Measurements from ENCODE around the gene PIEZO2. TPM values are rescaled to one million over a fixed set of nuclear protein-coding genes. Genes with fewer than 3 reads are reported as not detected.

The PIEZO2 gene
- total RNA-seq, 1 donor from 2014 or later = 100.0 TPM

- no peak for DNase-seq (ENCODE audit: extremely low read depth, low read depth, low spot score)
Observed at GRCh38 chr18:10907749-10908148, 241.6 kb downstream of the PIEZO2 start.

GRCh38 chr18:10901329-10901728 lies 248.0 kb downstream of the PIEZO2 start:
- no peak for DNase-seq (ENCODE audit: extremely low read depth, low read depth, low spot score)

DNA sequence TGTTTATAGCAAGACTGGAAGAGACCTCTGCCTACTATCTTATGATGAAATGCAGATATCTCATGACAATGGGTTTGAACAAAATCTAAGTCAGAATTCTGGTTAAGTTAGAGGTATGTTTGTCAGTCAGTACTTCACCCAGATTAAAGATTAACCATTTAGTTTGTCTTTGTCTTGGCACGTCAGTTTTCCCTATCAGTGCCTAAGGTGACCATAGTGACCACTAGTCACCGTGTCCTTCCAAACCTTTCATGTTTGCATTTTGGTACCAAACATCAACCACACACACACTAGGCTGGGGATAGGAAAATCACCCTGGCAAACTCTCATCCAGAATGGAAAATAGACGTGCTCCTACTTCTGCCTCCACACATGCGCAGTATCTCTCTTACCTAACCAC lies 248.9 kb downstream of the PIEZO2 start:
- DNase-seq (ENCODE audit: extremely low read depth, low read depth, low spot score) = no peak

- DNase-seq (ENCODE audit: extremely low read depth, low read depth, low spot score) = no peak
Observed at GRCh38 chr18:10899481-10899880, 249.9 kb downstream of the PIEZO2 start.

GRCh38 chr18:10898417-10898974 lies 250.9 kb downstream of the PIEZO2 start:
- no peak for DNase-seq (ENCODE audit: extremely low read depth, low read depth, low spot score)

DNA sequence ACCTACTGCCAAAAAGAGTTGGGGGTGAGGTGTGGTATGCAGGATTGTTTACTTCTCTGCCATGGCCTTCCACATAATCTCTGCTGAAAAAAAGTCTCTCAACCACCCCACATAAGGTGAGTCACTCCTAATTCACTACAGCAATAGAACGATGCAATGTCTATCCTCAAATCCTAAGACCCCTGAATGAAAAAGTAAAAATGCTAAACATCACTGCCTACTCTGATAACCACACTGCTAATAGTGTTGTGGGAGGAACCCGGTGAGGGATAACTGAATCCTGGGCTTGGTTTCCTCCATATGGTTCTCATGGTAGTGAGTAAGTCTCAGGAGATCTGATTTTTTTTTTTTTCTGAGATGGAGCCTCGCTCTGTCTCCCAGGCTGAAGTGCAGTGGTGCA lies 252.5 kb downstream of the PIEZO2 start:
- DNase-seq (ENCODE audit: extremely low read depth, low read depth, low spot score) = no peak

DNA sequence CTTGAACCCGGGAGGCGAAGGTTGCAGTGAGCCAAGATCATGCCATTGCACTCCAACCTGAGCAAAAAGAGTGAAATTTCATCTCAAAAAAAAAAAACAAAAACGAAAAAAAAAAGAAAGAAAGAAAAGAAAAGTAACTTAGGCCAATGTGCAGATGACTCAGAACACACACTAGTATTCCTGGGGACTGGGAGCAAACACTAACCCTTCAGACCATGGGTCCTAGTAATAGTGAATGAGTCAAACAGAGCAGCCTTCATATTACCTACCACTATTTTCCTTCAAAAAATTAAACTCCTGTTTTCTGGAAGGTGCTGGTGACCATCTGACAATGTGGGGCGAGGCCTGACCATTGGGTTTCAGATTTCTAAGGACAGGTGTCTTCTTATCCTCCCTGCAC lies 253.4 kb downstream of the PIEZO2 start:
- DNase-seq (ENCODE audit: extremely low read depth, low read depth, low spot score) = no peak

DNA sequence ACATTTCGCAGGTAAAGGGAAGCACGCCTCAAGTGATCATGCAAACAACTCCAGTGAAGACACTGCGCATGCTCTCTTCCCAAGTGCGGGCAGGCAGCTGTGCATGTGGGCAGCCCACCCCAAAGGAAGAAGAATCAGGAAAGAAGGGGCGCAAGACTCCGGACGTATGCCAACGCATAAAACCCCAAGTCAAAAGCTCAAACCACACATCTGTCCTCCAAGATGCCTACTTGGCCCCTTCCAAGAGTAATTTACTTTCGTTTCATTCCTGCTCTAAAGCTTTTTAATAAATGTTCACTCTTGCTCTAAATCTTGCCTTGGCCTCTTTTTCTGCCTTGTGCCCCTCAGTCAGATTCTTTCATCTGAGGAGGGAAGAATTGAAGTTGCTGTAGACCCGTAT lies 254.9 kb downstream of the PIEZO2 start:
- DNase-seq (ENCODE audit: extremely low read depth, low read depth, low spot score) = no peak

DNA sequence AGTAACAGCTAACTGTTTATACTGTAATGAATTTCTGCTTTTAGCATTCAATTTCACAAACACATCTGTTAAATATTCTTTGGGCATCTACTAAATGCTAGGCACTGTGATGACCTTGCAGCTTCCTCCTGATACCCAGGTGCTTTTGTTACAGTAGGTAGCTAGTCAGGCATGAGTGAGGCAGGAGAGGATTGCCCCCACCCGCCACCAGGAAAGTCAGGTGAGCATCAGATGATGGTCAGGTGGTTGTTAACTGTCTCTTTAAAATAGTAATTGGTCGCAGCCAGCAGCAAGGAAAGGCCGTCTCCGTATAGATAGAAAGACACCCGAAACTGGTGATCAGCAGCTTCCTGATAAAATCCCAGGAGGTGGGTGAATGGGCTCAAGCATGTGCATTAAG lies 255.6 kb downstream of the PIEZO2 start:
- DNase-seq (ENCODE audit: extremely low read depth, low read depth, low spot score) = no peak

DNA sequence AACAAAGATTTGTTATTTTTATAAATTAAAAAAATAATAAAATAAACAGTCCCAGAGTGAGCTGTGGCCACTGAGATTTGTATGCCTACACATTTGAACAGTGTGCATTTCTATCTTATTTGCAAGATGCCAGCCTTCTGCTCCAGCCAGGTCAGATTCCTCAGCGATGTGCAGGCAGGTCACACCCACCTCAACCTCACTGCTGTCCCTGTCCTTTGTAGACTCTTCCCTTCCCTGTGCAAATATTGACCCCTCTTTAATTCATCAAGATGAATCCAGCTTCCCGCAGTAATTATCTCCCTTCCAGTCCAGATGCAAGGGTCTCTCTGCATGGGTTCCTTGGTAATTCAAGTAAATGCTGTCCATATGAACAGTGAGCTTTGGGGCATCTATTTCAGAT lies 256.2 kb downstream of the PIEZO2 start:
- DNase-seq (ENCODE audit: extremely low read depth, low read depth, low spot score) = no peak

GRCh38 chr18:10892786-10893185 lies 256.6 kb downstream of the PIEZO2 start:
- DNase-seq (ENCODE audit: extremely low read depth, low read depth, low spot score) = no peak

- DNase-seq (ENCODE audit: extremely low read depth, low read depth, low spot score) = no peak
Observed at GRCh38 chr18:10890022-10890421, 259.3 kb downstream of the PIEZO2 start.

DNA sequence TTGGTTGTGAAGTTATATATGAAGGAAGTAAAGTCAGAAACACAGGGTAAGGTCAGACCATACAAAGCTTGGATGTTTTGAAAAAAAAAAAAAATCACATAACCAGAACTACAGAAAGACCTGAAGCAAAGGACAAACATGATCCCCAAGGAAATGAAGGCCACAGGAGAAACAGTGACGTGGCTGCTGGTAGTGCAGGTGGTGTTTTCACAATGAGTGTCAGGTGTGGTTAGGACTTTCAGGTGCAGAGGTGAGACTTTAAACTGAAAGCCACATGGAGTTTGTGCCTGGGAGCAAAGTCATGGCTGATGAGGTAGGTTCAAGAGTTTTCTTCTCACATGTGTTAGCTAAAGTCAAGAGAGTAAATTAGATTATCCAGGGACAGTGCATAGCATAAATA lies 270.7 kb downstream of the PIEZO2 start:
- DNase-seq (ENCODE audit: extremely low read depth, low read depth, low spot score) = no peak

DNA sequence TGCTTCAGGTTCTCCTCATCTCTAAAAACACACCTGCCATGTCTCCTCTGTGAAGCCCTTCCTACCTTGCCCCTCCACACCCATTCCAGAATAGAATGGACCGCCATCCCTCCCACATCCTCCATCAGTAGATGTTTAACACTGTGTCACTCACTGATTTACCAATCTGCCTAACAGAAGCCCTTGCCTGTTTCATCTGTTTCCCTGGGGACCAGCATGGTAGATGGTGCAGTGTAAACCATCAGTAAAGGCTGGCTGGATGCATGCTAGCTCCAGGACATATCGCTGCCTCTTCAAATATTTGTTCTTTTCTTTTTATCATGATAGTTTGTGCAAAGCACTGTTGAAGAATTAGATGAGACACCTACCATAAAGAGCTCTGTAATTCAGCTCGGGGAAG lies 271.4 kb downstream of the PIEZO2 start:
- no peak for DNase-seq (ENCODE audit: extremely low read depth, low read depth, low spot score)

- no peak for DNase-seq (ENCODE audit: extremely low read depth, low read depth, low spot score)
Observed at GRCh38 chr18:10875811-10876210, 273.6 kb downstream of the PIEZO2 start.

- DNase-seq (ENCODE audit: extremely low read depth, low read depth, low spot score) = no peak
Observed at GRCh38 chr18:10872304-10872703, 277.1 kb downstream of the PIEZO2 start.

DNA sequence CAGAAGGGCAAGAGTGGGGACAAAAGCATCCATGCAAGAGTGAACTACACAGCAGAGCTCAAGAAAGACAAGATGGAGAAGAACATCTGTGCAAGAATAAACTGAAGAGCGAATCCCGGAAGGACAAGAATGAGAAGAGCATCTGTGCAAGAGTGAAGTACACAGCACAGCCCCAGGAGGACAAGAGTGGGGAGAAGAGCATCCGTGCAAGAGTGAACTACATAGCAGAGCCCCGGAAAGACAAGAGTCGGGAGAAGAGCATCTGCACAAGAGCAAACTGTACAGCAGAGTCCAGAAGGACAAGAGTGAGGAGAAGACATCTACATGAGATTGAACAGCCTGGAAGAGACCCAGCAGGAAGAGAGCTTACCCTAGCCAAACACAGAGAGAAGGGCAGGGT lies 284.6 kb downstream of the PIEZO2 start:
- DNase-seq (ENCODE audit: extremely low read depth, low read depth, low spot score) = no peak

DNA sequence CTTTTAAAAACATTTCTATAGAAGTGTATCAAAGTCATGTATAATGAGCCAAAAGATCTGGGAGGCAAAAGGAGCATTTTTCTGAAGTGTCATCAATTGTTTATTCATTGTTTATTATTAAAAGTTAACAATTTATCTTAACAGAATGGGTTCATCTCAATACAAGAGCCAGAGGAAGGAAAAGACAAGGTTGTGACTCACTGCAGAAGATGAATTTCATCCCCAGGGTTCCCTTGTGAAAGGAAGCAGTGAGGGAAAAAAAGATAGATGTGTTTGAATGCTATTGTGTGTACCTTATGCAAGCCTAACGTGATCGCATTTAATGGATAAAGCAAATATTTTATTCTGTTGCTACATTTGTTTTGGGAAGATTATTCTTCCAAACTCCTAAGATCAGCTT lies 286.3 kb downstream of the PIEZO2 start:
- DNase-seq (ENCODE audit: extremely low read depth, low read depth, low spot score) = no peak

GRCh38 chr18:10860928-10861327 lies 288.4 kb downstream of the PIEZO2 start:
- no peak for DNase-seq (ENCODE audit: extremely low read depth, low read depth, low spot score)

DNA sequence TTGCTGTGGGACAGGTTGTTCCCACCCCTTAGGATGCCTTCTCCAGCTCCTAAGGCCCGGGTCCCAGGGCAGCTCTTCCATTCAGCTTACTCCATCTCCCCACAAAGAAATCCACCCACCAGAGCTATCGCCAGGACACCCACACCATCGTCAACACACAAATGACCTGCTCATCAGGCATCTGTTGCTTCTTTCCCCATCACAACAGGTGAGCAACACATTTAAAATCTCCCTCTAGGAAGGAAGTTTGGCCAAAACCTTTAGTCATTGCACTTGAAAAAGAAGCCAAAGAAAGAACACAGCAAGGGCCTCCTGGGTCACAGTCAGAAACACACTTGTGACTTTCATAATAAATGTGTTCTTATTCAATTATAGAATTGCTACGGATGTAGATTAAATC lies 289.0 kb downstream of the PIEZO2 start:
- DNase-seq (ENCODE audit: extremely low read depth, low read depth, low spot score) = no peak

DNA sequence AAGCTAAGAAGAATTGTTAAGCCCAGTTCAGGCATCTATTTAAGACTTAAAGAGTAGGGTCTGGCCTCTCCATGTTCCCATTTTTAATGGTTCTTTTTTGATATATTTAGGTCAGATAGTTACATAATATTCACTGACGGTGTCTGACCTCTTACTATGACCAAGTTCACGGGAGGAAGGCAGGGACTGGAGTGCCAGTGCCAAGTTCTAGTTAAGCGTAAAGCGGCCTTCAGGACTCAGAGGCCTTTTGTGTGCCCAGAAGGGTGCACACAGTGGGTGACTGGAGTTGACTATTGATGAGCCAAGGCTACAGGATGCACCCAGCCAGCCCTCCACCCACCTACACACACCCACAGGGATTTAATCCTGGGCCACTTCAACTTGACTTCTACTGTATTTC lies 290.9 kb downstream of the PIEZO2 start:
- no peak for DNase-seq (ENCODE audit: extremely low read depth, low read depth, low spot score)

DNA sequence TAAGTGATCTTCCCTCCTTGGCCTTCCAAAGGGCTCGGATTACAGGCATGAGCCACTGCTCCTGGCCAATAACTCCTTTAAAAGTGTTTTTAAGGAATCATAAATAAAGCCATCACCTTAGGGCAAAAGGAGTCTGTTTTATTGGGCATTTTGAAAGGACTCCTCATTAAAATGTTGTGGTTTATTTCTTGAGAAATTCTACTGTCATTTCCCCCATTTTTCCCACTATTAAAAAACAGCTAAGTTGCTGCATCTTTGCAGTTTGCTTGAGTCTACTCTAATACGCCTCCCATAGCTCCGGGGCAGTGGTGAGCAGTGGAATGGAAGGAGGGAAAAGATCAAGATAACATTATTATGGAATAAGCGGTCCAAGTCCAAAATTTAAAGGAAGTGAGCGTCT lies 293.2 kb downstream of the PIEZO2 start:
- DNase-seq (ENCODE audit: extremely low read depth, low read depth, low spot score) = no peak

All from glomerular endothelial cell (primary cell).